Erythroblast (primary cell): ENCODE measurements around the gene IL36B.

Experiments used
- GATA1 ChIP-seq: IDR thresholded peaks from 2 replicates; pipeline ENCODE4 v1.6.1; 2011; ENCODE audit warnings: low read depth, mild to moderate bottlenecking, control low read depth, low read length, moderate library complexity
- POLR2A ChIP-seq: IDR thresholded peaks from 2 replicates; pipeline ENCODE4 v1.6.1; 2011; ENCODE audit warnings: mild to moderate bottlenecking, low read length

DNA sequence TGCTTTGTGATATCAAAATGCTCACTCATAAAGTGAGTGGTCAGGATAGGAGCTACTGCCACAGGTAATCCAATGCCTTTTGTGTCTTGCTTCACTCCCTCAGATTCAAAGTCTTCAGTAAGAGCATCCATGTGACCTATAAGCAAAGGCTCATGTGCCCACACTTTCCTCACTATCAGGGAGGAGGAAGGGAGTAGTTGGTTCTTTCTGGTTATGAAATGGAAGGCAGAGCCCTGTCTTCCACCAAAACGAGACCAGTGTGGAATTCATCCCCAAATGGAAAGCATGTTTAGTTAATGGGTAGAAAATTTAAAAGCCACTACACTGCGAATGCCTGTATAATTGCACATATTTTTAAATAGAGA lies 40.9 kb upstream of the IL36B start:
- TF ChIP-seq POLR2A (no peak), GATA1 (no peak)
